ENCODE measurements around the gene LIPA.

GRCh38 chr10:89213191-89213808, 38.3 kb downstream of the LIPA start:
- TF ChIP-seq EZH2 (IDR thresholded peaks at IDR 0.05; ENCODE audit: low read length) (no peak), CTCF (optimal IDR thresholded peaks at IDR 0.05 in 1 of 3, IDR thresholded peaks at IDR 0.05 in 1 of 3, conservative IDR thresholded peaks at IDR 0.05 in 1 of 3; ENCODE audit: extremely low read depth in 1 of 3, insufficient read depth in 2 of 3, low read length in 3 of 3) (peak in 2 of 3 experiments; percentile 29 to 56)
